Mammary epithelial cell (primary cell): ENCODE data around the gene CPA2.

Experiments
- CTCF ChIP-seq, 2 donors: IDR thresholded peaks in 1 of 2; conservative IDR thresholded peaks in 1 of 2; 2 replicates each; pipeline ENCODE4 v1.5.1; 2011 to 2012; ENCODE audit warnings: inconsistent platforms in 2 of 2, low read length in 2 of 2, mild to moderate bottlenecking in 2 of 2, control low read depth in 1 of 2, low read depth in 1 of 2; ENCODE audit not compliant: insufficient read depth in 1 of 2; ENCODE audit errors: extremely low read depth in 1 of 2
- EZH2 ChIP-seq: IDR thresholded peaks from 2 replicates; pipeline ENCODE4 v1.6.1; 2012; ENCODE audit warnings: low read length, inconsistent platforms, borderline replicate concordance

- TF ChIP-seq CTCF (conservative IDR thresholded peaks at IDR 0.05 in 1 of 2, IDR thresholded peaks at IDR 0.05 in 1 of 2; ENCODE audit: extremely low read depth in 1 of 2, insufficient read depth in 1 of 2, low read depth in 1 of 2, low read length in 2 of 2) (no peak), EZH2 (no peak)
Observed at GRCh38 chr7:130270947-130271800, 4.5 kb downstream of the CPA2 start.
